ENCODE data around the gene CHRM3. TPM values are rescaled to one million over a fixed set of nuclear protein-coding genes. Genes with fewer than 3 reads are reported as not detected.
A peak's percentile ranks its signal among the peaks of the same experiment; 100 is the strongest.

Gene CHRM3
- 1.3 TPM for polyA plus RNA-seq (2013, experiment 1 of 4)
- polyA plus RNA-seq (2013, experiment 2 of 4), result 2.2 TPM
- 0.96 TPM for polyA plus RNA-seq (2013, experiment 3 of 4)
- 1.7 TPM for polyA plus RNA-seq (2013, experiment 4 of 4)

GRCh38 chr1:239386453-239387303, at the start of gene CHRM3:
TSS of gene CHRM3 (plus strand) at chr1:239386568. CDS start at chr1:239907452, 520,884 bp downstream.
- 0 to 1% methylated on average over 81 to 82 of the region's 82 CpGs for WGBS, 2 experiments
- H3K9me3 ChIP-seq (ENCODE audit: control insufficient read depth, low read length), result no peaks in the 10 kb centered on the region
- no peaks in the 10 kb centered on the region for H3K36me3 ChIP-seq (ENCODE audit: control insufficient read depth, insufficient read depth, low read length)
- H3K27me3 ChIP-seq (ENCODE audit: control insufficient read depth, insufficient read depth, low read length, poor library complexity, severe bottlenecking), result peaks cover 49% of the 10 kb centered on the region
- peak within 1 kb of the TSS; percentile 47 for H3K4me3 ChIP-seq (ENCODE audit: insufficient read depth, low read depth, low read length)
- no peaks in the 10 kb centered on the region for H3K4me1 ChIP-seq (ENCODE audit: control insufficient read depth, insufficient read depth, low read length)
- no peak within 1 kb of the TSS for H3K27ac ChIP-seq (ENCODE audit: insufficient read depth, low read depth, low read length, poor library complexity, severe bottlenecking)

- Histone ChIP-seq H3K4me1 (ENCODE audit: control insufficient read depth, insufficient read depth, low read length) (no peaks in the 10 kb centered on the region), H3K36me3 (ENCODE audit: control insufficient read depth, insufficient read depth, low read length) (no peaks in the 10 kb centered on the region), H3K27ac (ENCODE audit: insufficient read depth, low read depth, low read length, poor library complexity, severe bottlenecking) (no peak overlapping the region), H3K9me3 (ENCODE audit: control insufficient read depth, low read length) (no peaks in the 10 kb centered on the region), H3K27me3 (ENCODE audit: control insufficient read depth, insufficient read depth, low read length, poor library complexity, severe bottlenecking) (no peaks in the 10 kb centered on the region), H3K4me3 (ENCODE audit: insufficient read depth, low read depth, low read length) (no peak overlapping the region)
- 90 to 91% methylated on average over 6 of the region's 6 CpGs for WGBS, 2 experiments
These were observed 48.5 kb upstream of the CHRM3 start for GRCh38 chr1:239337799-239338430.

GRCh38 chr1:239347776-239348175, 38.6 kb upstream of the CHRM3 start:
- Histone ChIP-seq H3K27ac (ENCODE audit: insufficient read depth, low read depth, low read length, poor library complexity, severe bottlenecking) (no peak overlapping the region), H3K27me3 (ENCODE audit: control insufficient read depth, insufficient read depth, low read length, poor library complexity, severe bottlenecking) (no peaks in the 10 kb centered on the region), H3K4me1 (ENCODE audit: control insufficient read depth, insufficient read depth, low read length) (no peaks in the 10 kb centered on the region), H3K4me3 (ENCODE audit: insufficient read depth, low read depth, low read length) (no peak overlapping the region), H3K36me3 (ENCODE audit: control insufficient read depth, insufficient read depth, low read length) (no peaks in the 10 kb centered on the region), H3K9me3 (ENCODE audit: control insufficient read depth, low read length) (no peaks in the 10 kb centered on the region)
- 98 to 100% methylated on average over 2 of the region's 2 CpGs for WGBS, 2 experiments

GRCh38 chr1:239348635-239349353, 37.6 kb upstream of the CHRM3 start:
- Histone ChIP-seq H3K27me3 (ENCODE audit: control insufficient read depth, insufficient read depth, low read length, poor library complexity, severe bottlenecking) (no peaks in the 10 kb centered on the region), H3K36me3 (ENCODE audit: control insufficient read depth, insufficient read depth, low read length) (no peaks in the 10 kb centered on the region), H3K4me1 (ENCODE audit: control insufficient read depth, insufficient read depth, low read length) (no peaks in the 10 kb centered on the region), H3K4me3 (ENCODE audit: insufficient read depth, low read depth, low read length) (no peak overlapping the region), H3K9me3 (ENCODE audit: control insufficient read depth, low read length) (no peaks in the 10 kb centered on the region), H3K27ac (ENCODE audit: insufficient read depth, low read depth, low read length, poor library complexity, severe bottlenecking) (no peak overlapping the region)
- 90 to 100% methylated on average over 4 to 6 of the region's 6 CpGs for WGBS, 2 experiments

- Histone ChIP-seq H3K27ac (ENCODE audit: insufficient read depth, low read depth, low read length, poor library complexity, severe bottlenecking) (no peak overlapping the region), H3K4me3 (ENCODE audit: insufficient read depth, low read depth, low read length) (no peak overlapping the region), H3K4me1 (ENCODE audit: control insufficient read depth, insufficient read depth, low read length) (no peaks in the 10 kb centered on the region), H3K36me3 (ENCODE audit: control insufficient read depth, insufficient read depth, low read length) (no peaks in the 10 kb centered on the region), H3K9me3 (ENCODE audit: control insufficient read depth, low read length) (no peaks in the 10 kb centered on the region), H3K27me3 (ENCODE audit: control insufficient read depth, insufficient read depth, low read length, poor library complexity, severe bottlenecking) (no peaks in the 10 kb centered on the region)
- WGBS, 2 experiments, result 88 to 91% methylated on average over 5 of the region's 6 CpGs
These were observed 36.7 kb upstream of the CHRM3 start for GRCh38 chr1:239349699-239350098.

- H3K36me3 ChIP-seq (ENCODE audit: control insufficient read depth, insufficient read depth, low read length), result no peaks in the 10 kb centered on the region
- H3K27me3 ChIP-seq (ENCODE audit: control insufficient read depth, insufficient read depth, low read length, poor library complexity, severe bottlenecking), result no peaks in the 10 kb centered on the region
- no peak overlapping the region for H3K4me3 ChIP-seq (ENCODE audit: insufficient read depth, low read depth, low read length)
- H3K9me3 ChIP-seq (ENCODE audit: control insufficient read depth, low read length), result no peaks in the 10 kb centered on the region
- H3K4me1 ChIP-seq (ENCODE audit: control insufficient read depth, insufficient read depth, low read length), result no peaks in the 10 kb centered on the region
- WGBS, 2 experiments, result 91 to 97% methylated on average over 3 of the region's 3 CpGs
- no peak overlapping the region for H3K27ac ChIP-seq (ENCODE audit: insufficient read depth, low read depth, low read length, poor library complexity, severe bottlenecking)
These were observed 32.8 kb upstream of the CHRM3 start for GRCh38 chr1:239353536-239353935.

GRCh38 chr1:239354231-239354630, 32.1 kb upstream of the CHRM3 start:
- Histone ChIP-seq H3K36me3 (ENCODE audit: control insufficient read depth, insufficient read depth, low read length) (no peaks in the 10 kb centered on the region), H3K27ac (ENCODE audit: insufficient read depth, low read depth, low read length, poor library complexity, severe bottlenecking) (no peak overlapping the region), H3K4me1 (ENCODE audit: control insufficient read depth, insufficient read depth, low read length) (no peaks in the 10 kb centered on the region), H3K4me3 (ENCODE audit: insufficient read depth, low read depth, low read length) (no peak overlapping the region), H3K9me3 (ENCODE audit: control insufficient read depth, low read length) (no peaks in the 10 kb centered on the region), H3K27me3 (ENCODE audit: control insufficient read depth, insufficient read depth, low read length, poor library complexity, severe bottlenecking) (no peaks in the 10 kb centered on the region)
- 100% methylated on average over 1 of the region's 1 CpG; no CpG with 5 or more reads in 1 of the 2 experiments for WGBS, 2 experiments

DNA sequence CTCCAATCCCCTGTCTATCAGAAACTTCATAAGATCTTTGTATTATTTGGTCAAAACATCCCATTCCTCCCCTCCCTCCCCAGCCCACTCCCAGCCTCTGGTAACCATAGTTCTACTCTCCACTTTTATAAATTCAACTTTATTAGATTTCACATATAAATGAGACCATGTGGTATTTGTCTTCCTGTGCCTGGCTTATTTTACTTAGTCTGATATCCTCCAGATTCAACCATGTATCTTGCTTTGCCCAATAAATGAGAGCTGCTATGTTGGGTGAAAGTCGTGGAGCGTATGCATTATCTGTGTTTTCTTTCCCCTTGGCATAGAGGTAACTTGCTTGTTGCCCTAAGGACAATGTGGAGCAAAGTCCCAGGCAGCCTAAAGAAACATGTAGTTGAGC, 28.5 kb upstream of the CHRM3 start:
- no peaks in the 10 kb centered on the region for H3K36me3 ChIP-seq (ENCODE audit: control insufficient read depth, insufficient read depth, low read length)
- H3K4me1 ChIP-seq (ENCODE audit: control insufficient read depth, insufficient read depth, low read length), result no peaks in the 10 kb centered on the region
- H3K9me3 ChIP-seq (ENCODE audit: control insufficient read depth, low read length), result no peaks in the 10 kb centered on the region
- H3K4me3 ChIP-seq (ENCODE audit: insufficient read depth, low read depth, low read length), result no peak overlapping the region
- WGBS, 2 experiments, result 81 to 100% methylated on average over 2 of the region's 2 CpGs
- no peaks in the 10 kb centered on the region for H3K27me3 ChIP-seq (ENCODE audit: control insufficient read depth, insufficient read depth, low read length, poor library complexity, severe bottlenecking)
- H3K27ac ChIP-seq (ENCODE audit: insufficient read depth, low read depth, low read length, poor library complexity, severe bottlenecking), result no peak overlapping the region

DNA sequence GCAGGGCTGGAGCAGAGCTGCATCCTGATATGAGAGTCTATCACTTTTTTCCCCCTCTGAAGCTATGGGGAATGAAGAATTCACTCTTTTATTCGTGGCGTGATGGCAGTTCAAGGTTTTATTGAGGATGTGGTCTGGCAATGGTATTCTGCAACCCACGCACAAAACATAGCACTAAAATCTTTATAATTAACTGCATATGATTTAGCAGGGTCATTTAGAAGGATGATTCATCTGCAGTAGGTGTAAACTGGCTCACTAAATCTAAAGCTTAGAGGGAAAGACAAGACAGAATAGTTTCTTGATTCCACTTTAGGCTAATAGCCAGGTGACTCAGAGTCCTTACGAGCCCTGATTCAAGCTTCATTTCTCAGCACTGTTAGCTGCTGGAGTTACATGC, 25.0 kb upstream of the CHRM3 start:
- no peaks in the 10 kb centered on the region for H3K9me3 ChIP-seq (ENCODE audit: control insufficient read depth, low read length)
- 83 to 96% methylated on average over 2 to 3 of the region's 4 CpGs for WGBS, 2 experiments
- H3K4me3 ChIP-seq (ENCODE audit: insufficient read depth, low read depth, low read length), result no peak overlapping the region

GRCh38 chr1:239363930-239364329, 22.4 kb upstream of the CHRM3 start:
- 96 to 97% methylated on average over 5 of the region's 5 CpGs for WGBS, 2 experiments
- H3K4me3 ChIP-seq (ENCODE audit: insufficient read depth, low read depth, low read length), result no peak overlapping the region
- no peaks in the 10 kb centered on the region for H3K9me3 ChIP-seq (ENCODE audit: control insufficient read depth, low read length)
- no peaks in the 10 kb centered on the region for H3K4me1 ChIP-seq (ENCODE audit: control insufficient read depth, insufficient read depth, low read length)
- no peak overlapping the region for H3K27ac ChIP-seq (ENCODE audit: insufficient read depth, low read depth, low read length, poor library complexity, severe bottlenecking)
- no peaks in the 10 kb centered on the region for H3K36me3 ChIP-seq (ENCODE audit: control insufficient read depth, insufficient read depth, low read length)
- no peaks in the 10 kb centered on the region for H3K27me3 ChIP-seq (ENCODE audit: control insufficient read depth, insufficient read depth, low read length, poor library complexity, severe bottlenecking)

More for the DNA sequence above, 25.0 kb upstream of the CHRM3 start:
- Histone ChIP-seq H3K27ac (ENCODE audit: insufficient read depth, low read depth, low read length, poor library complexity, severe bottlenecking) (no peak overlapping the region), H3K27me3 (ENCODE audit: control insufficient read depth, insufficient read depth, low read length, poor library complexity, severe bottlenecking) (no peaks in the 10 kb centered on the region), H3K4me1 (ENCODE audit: control insufficient read depth, insufficient read depth, low read length) (no peaks in the 10 kb centered on the region), H3K36me3 (ENCODE audit: control insufficient read depth, insufficient read depth, low read length) (no peaks in the 10 kb centered on the region)
